ENCODE measurements around the gene FADS1.

FADS1 gene

GRCh38 chr11:61805146-61805545 is 11.7 kb downstream of the FADS1 start:
- no peak for TF ChIP-seq CTCF (IDR thresholded peaks at IDR 0.05; ENCODE audit: control insufficient read depth, insufficient read depth, low read depth, low read length, missing control alignments)
- DNase-seq (ENCODE audit: low read depth), result no peak
- no peak overlapping the region for H3K4me3 ChIP-seq (ENCODE audit: control insufficient read depth, low read depth, low read length)

- DNase-seq (ENCODE audit: low read depth), result no peak
- TF ChIP-seq CTCF (IDR thresholded peaks at IDR 0.05; ENCODE audit: control insufficient read depth, insufficient read depth, low read depth, low read length, missing control alignments), result no peak
- H3K4me3 ChIP-seq (ENCODE audit: control insufficient read depth, low read depth, low read length), result no peak overlapping the region
Observed at GRCh38 chr11:61803889-61804647, 12.7 kb downstream of the FADS1 start.

- no peak for DNase-seq (ENCODE audit: low read depth)
- no peak for TF ChIP-seq CTCF (IDR thresholded peaks at IDR 0.05; ENCODE audit: control insufficient read depth, insufficient read depth, low read depth, low read length, missing control alignments)
- no peak overlapping the region for H3K4me3 ChIP-seq (ENCODE audit: control insufficient read depth, low read depth, low read length)
Observed at GRCh38 chr11:61802605-61803004, 14.2 kb downstream of the FADS1 start.

GRCh38 chr11:61800331-61801281 is 16.2 kb downstream of the FADS1 start:
- TF ChIP-seq CTCF (IDR thresholded peaks at IDR 0.05; ENCODE audit: control insufficient read depth, insufficient read depth, low read depth, low read length, missing control alignments), result no peak
- H3K4me3 ChIP-seq (ENCODE audit: control insufficient read depth, low read depth, low read length), result no peak overlapping the region
- DNase-seq (ENCODE audit: low read depth), result no peak

GRCh38 chr11:61799665-61800284 is 17.0 kb downstream of the FADS1 start:
- DNase-seq (ENCODE audit: low read depth), result no peak
- TF ChIP-seq CTCF (IDR thresholded peaks at IDR 0.05; ENCODE audit: control insufficient read depth, insufficient read depth, low read depth, low read length, missing control alignments), result no peak
- no peak overlapping the region for H3K4me3 ChIP-seq (ENCODE audit: control insufficient read depth, low read depth, low read length)

GRCh38 chr11:61797263-61797944 is 19.4 kb downstream of the FADS1 start:
- TF ChIP-seq CTCF (IDR thresholded peaks at IDR 0.05; ENCODE audit: control insufficient read depth, insufficient read depth, low read depth, low read length, missing control alignments), result peak; percentile 79
- no peak overlapping the region for H3K4me3 ChIP-seq (ENCODE audit: control insufficient read depth, low read depth, low read length)
- peak; percentile 46 for DNase-seq (ENCODE audit: low read depth)
